CD4-positive, CD25-positive, alpha-beta regulatory T cell (primary cell): ENCODE measurements around the gene WDFY4. TPM values are rescaled to one million over a fixed set of nuclear protein-coding genes. Genes with fewer than 3 reads are reported as not detected.

Experiments
- ATAC-seq, 2 donors: fragments of 150-1000 bp; cut with Tn5 transposase; one replicate each; pipeline ENCODE4 v1.10.0; 2021; ENCODE audit warnings: low read depth in 2 of 2, moderate number of reproducible peaks in 2 of 2, moderate library complexity in 1 of 2
- DNase-seq, 3 donors: peaks; one replicate each; pipeline versions ENCODE4 v3.0.0 to v3.0.0-alpha.2; 2012 to 2022; ENCODE audit warnings: mixed read lengths in 1 of 3
- H3K27ac ChIP-seq: one replicate; pipeline ENCODE4 v1.7.0; 2013; ENCODE audit warnings: mild to moderate bottlenecking, low read length; ENCODE audit not compliant: insufficient read depth, poor library complexity, severe bottlenecking
- H3K27me3 ChIP-seq: one replicate; pipeline ENCODE4 v1.7.0; 2013; ENCODE audit warnings: low read length; ENCODE audit not compliant: control insufficient read depth, insufficient read depth
- H3K36me3 ChIP-seq: one replicate; pipeline ENCODE4 v1.7.0; 2013; ENCODE audit warnings: mild to moderate bottlenecking, low read length, moderate library complexity; ENCODE audit not compliant: control insufficient read depth, insufficient read depth
- H3K4me1 ChIP-seq: 2 replicates; pipeline ENCODE4 v1.7.0; 2013; ENCODE audit warnings: mild to moderate bottlenecking, low read length; ENCODE audit not compliant: insufficient read depth, control insufficient read depth, poor library complexity, severe bottlenecking
- H3K4me3 ChIP-seq: one replicate; pipeline ENCODE4 v1.7.0; 2013; ENCODE audit warnings: low read depth, mild to moderate bottlenecking, low read length, moderate library complexity
- H3K9me3 ChIP-seq, 2 experiments: 1 replicate in 1 of 2; 2 replicates in 1 of 2; pipeline ENCODE4 v1.7.0; 2013; ENCODE audit warnings: low read length in 2 of 2, mild to moderate bottlenecking in 1 of 2, moderate library complexity in 1 of 2; ENCODE audit not compliant: control insufficient read depth in 2 of 2
- H3K27ac Mint-ChIP-seq, 3 donors: one replicate each; pipeline ENCODE4 v1.8.0; 2020 to 2022; ENCODE audit warnings: mild to moderate bottlenecking in 3 of 3, mixed read lengths in 3 of 3, moderate library complexity in 2 of 3
- H3K27me3 Mint-ChIP-seq: one replicate; pipeline ENCODE4 v1.8.0; 2022; ENCODE audit warnings: mild to moderate bottlenecking, mixed read lengths
- H3K36me3 Mint-ChIP-seq: one replicate; pipeline ENCODE4 v1.8.0; 2020; ENCODE audit warnings: mixed read lengths
- H3K4me1 Mint-ChIP-seq, 4 donors: one replicate each; pipeline ENCODE4 v1.8.0; 2020 to 2022; ENCODE audit warnings: mixed read lengths in 4 of 4, mild to moderate bottlenecking in 1 of 4
- H3K4me3 Mint-ChIP-seq, 4 donors: one replicate each; pipeline ENCODE4 v1.8.0; 2020 to 2022; ENCODE audit warnings: mild to moderate bottlenecking in 4 of 4, mixed read lengths in 4 of 4, moderate library complexity in 3 of 4
- H3K9me3 Mint-ChIP-seq, 7 donors: one replicate each; pipeline ENCODE4 v1.8.0; 2020 to 2022; ENCODE audit warnings: mixed read lengths in 7 of 7, mild to moderate bottlenecking in 3 of 7, moderate library complexity in 2 of 7
- polyA plus RNA-seq, 4 donors: library from polyadenylated mRNA; unstranded; fragments of 300-500 nt; fragmentation: Illumina TruSeq; gene quantifications; one replicate each; pipeline ENCODE4 v1.2.3, GENCODE V29; 2021
- total RNA-seq: library from RNA; stranded (reverse); gene quantifications from one replicate; pipeline ENCODE4 v1.2.3, GENCODE V29; 2022

WDFY4 gene
- total and polyA plus RNA-seq, 5 donors from 2014 or later: 0.15 to 0.57 (median 0.34) TPM

DNA sequence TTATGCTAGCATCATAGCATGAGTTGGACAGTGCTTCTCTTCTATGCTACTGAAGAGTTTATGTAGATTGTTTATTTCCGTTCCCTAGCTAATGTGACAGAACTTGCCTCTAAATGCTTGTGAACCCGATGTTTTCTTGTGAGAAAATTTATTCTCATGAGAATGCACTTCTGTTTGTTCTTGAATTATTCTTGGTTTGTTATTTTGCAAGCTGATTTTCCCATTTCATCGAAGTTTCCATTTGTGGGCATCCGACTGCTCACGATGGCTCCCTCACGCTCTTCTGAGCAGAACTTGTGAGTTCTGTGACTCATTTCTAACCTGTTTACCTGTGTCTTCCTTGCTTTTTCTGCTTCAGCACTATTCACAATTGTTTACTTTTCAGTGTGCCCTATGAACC is 59.9 kb downstream of the WDFY4 start:
- no peak overlapping the region for H3K4me3 Mint-ChIP-seq
- H3K9me3 Mint-ChIP-seq: peaks cover 0 to 6% (median 1%) of the 10 kb centered on the region in 7 donors
- no peak overlapping the region for H3K27ac Mint-ChIP-seq
- no peak overlapping the region for H3K4me3 ChIP-seq
- H3K27me3 Mint-ChIP-seq: no peaks in the 10 kb centered on the region
- DNase-seq (no peak), ATAC-seq (no peak)
- H3K9me3 ChIP-seq: no peaks in the 10 kb centered on the region
- H3K36me3 ChIP-seq: no peaks in the 10 kb centered on the region
- H3K4me1 Mint-ChIP-seq: no peaks in the 10 kb centered on the region
- H3K36me3 Mint-ChIP-seq: no peaks in the 10 kb centered on the region
- H3K4me1 ChIP-seq: no peaks in the 10 kb centered on the region
- no peak overlapping the region for H3K27ac ChIP-seq
- H3K27me3 ChIP-seq: no peaks in the 10 kb centered on the region

DNA sequence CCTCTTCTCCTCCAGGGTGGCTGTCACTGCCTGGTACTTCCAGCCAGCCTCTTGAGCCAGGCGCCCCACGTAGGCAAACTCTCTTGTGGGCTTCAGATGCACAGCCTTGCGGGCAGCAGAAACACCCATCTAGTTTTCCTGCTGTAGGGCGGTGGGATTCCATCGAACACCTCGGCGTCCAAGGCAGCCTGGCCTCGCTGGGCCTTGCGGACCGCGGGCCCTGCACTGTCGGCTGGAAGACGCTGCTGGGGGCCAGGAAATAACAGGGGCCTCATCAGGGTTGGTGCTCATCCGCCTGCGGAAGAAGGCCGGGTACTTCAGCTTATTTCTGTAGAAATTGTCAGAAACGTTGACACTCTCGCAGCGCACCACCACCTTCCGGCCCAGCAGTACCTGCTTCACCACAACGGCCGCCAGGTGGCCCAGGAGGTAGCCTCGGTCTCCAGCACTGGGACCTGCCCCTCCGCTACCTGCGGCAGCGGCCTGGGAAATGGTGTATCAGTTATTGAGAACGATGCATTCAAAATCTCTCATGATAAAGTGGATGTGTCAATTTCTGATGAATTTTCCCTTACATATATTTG is 61.1 kb downstream of the WDFY4 start:
- Mint-ChIP-seq H3K9me3 (peaks cover 0 to 6% (median 1%) of the 10 kb centered on the region in 7 donors), H3K4me3 (no peak overlapping the region), H3K27me3 (no peaks in the 10 kb centered on the region), H3K27ac (no peak overlapping the region), H3K4me1 (no peaks in the 10 kb centered on the region), H3K36me3 (no peaks in the 10 kb centered on the region)
- Histone ChIP-seq H3K4me3 (no peak overlapping the region), H3K9me3 (no peaks in the 10 kb centered on the region), H3K4me1 (no peaks in the 10 kb centered on the region), H3K36me3 (no peaks in the 10 kb centered on the region), H3K27ac (no peak overlapping the region), H3K27me3 (no peaks in the 10 kb centered on the region)
- DNase-seq (no peak), ATAC-seq (no peak)

DNA sequence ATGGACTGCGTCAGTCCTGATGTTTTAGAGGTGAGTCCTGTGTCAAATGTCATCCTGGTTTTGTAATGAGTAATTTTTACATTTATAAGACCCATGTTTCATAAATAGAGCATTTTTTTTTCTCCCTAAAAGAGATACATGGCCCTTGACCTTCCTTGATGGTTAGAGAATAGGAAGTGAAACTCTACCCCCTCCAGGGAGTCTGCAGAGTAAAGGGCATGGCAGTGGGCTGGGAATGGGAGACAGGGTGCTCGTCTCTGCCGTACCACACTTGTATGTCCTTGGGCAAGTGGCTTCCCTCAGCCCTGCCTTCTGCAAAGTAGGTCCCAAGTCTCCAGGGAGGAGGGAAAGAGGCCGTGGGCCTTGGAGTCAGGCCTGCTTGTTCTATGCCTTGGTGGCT is 63.9 kb downstream of the WDFY4 start:
- Histone ChIP-seq H3K27me3 (no peaks in the 10 kb centered on the region), H3K36me3 (no peaks in the 10 kb centered on the region), H3K27ac (no peak overlapping the region), H3K4me3 (no peak overlapping the region), H3K9me3 (no peaks in the 10 kb centered on the region), H3K4me1 (no peaks in the 10 kb centered on the region)
- H3K27ac Mint-ChIP-seq: no peak overlapping the region
- H3K36me3 Mint-ChIP-seq: no peaks in the 10 kb centered on the region
- peaks cover 0 to 6% (median 1%) of the 10 kb centered on the region in 7 donors for H3K9me3 Mint-ChIP-seq
- H3K27me3 Mint-ChIP-seq: no peaks in the 10 kb centered on the region
- H3K4me1 Mint-ChIP-seq: no peaks in the 10 kb centered on the region
- no peak for ATAC-seq
- H3K4me3 Mint-ChIP-seq: no peak overlapping the region
- DNase-seq: no peak

DNA sequence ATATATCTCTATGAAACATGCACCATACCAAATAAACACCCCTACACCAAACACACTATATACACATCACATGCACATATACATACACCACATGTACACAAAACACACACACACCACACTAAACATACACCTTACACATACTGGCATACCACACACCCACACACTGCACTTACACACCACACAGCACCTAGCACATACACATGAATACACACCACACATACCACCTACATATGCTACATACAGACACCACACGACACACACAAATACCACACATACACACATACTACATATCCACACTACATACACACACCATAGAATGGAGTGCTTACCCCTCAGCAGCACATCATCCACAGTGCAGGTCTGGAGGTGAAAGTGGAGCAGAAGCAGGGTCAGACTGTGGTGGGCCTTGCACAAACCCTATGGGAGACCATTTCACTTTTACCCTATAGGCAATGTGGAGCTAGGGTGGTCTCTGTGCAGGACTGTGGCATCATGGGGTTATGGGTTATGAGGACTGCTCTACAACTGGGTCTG is 64.6 kb downstream of the WDFY4 start:
- H3K27ac ChIP-seq: no peak overlapping the region
- no peaks in the 10 kb centered on the region for H3K36me3 ChIP-seq
- DNase-seq: no peak
- Mint-ChIP-seq H3K27ac (no peak overlapping the region), H3K9me3 (peaks cover 0 to 6% (median 1%) of the 10 kb centered on the region in 7 donors), H3K4me3 (no peak overlapping the region), H3K36me3 (no peaks in the 10 kb centered on the region), H3K27me3 (no peaks in the 10 kb centered on the region), H3K4me1 (no peaks in the 10 kb centered on the region)
- H3K27me3 ChIP-seq: no peaks in the 10 kb centered on the region
- H3K4me3 ChIP-seq: no peak overlapping the region
- H3K4me1 ChIP-seq: no peaks in the 10 kb centered on the region
- ATAC-seq: no peak
- no peaks in the 10 kb centered on the region for H3K9me3 ChIP-seq

DNA sequence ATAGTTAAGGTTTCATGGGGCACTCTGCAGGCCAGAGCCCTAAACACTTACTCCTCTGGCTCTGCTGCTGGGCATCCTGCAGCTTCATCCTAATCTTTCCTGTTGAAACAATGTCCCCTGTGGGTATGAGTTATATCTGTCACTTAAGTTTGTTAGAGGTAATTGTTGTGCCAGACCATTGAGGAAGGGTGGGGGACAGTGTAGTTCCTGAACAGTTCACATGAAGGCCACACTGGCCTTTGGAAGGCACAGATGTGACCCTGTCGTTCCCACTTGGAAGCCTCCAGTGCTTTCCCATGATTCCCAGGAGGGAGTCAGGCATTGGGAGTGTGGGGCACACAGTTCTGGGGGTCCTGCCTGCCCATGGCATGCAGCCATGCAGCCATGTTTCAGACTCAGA is 65.3 kb downstream of the WDFY4 start:
- Histone ChIP-seq H3K9me3 (no peaks in the 10 kb centered on the region), H3K27me3 (no peaks in the 10 kb centered on the region), H3K36me3 (no peaks in the 10 kb centered on the region), H3K27ac (no peak overlapping the region), H3K4me1 (no peaks in the 10 kb centered on the region), H3K4me3 (no peak overlapping the region)
- Mint-ChIP-seq H3K36me3 (no peaks in the 10 kb centered on the region), H3K4me1 (no peaks in the 10 kb centered on the region), H3K9me3 (peaks cover 0 to 6% (median 1%) of the 10 kb centered on the region in 7 donors), H3K4me3 (no peak overlapping the region), H3K27me3 (no peaks in the 10 kb centered on the region), H3K27ac (no peak overlapping the region)
- ATAC-seq: no peak
- no peak for DNase-seq

DNA sequence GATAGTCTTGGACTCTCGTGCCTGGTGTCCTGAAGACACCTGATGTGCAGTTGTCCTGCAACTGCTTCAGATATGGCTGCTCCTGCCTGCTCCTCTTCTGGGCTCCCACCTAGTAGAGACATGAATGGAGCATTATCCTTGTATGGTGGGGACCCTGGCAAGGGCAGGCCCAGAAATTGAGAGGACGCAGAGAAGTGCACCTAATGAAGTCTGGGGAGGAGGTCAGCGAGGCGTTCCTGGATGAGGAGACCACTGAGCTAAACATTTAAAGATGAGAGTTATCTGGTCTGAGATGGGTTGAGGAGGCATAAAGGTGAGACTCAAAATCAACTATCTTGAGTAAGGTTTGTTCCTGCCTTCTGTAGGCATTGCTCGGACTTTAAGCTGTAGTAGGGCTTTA is 66.3 kb downstream of the WDFY4 start:
- Mint-ChIP-seq H3K27ac (no peak overlapping the region), H3K4me1 (no peaks in the 10 kb centered on the region), H3K27me3 (no peaks in the 10 kb centered on the region), H3K36me3 (no peaks in the 10 kb centered on the region), H3K4me3 (no peak overlapping the region), H3K9me3 (peaks cover 0 to 6% (median 1%) of the 10 kb centered on the region in 7 donors)
- Histone ChIP-seq H3K4me3 (no peak overlapping the region), H3K36me3 (no peaks in the 10 kb centered on the region), H3K27ac (no peak overlapping the region), H3K9me3 (no peaks in the 10 kb centered on the region), H3K27me3 (no peaks in the 10 kb centered on the region), H3K4me1 (no peaks in the 10 kb centered on the region)
- no peak for ATAC-seq
- DNase-seq: no peak

DNA sequence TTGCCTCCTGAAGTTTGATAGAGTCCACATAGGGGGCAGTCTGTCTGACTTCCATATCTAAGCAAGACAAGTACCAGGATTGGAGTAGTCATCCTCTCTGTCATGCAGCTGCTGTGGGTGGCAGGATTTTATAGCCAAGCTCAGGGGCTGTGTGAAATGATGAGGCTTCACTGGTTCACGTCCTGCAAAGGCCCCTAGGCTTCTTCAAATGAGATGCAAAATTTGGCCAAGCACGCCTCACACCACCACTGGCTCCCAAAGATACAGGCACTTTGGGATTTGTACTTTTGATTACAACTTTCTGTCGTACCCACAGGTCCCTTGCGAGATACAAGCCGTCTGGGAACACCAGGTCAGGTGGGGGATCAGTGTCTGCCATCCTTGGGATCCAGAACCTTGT is 67.1 kb downstream of the WDFY4 start:
- ATAC-seq (no peak), DNase-seq (no peak)
- Mint-ChIP-seq H3K4me3 (no peak overlapping the region), H3K27me3 (no peaks in the 10 kb centered on the region), H3K27ac (no peak overlapping the region), H3K4me1 (no peaks in the 10 kb centered on the region), H3K36me3 (no peaks in the 10 kb centered on the region), H3K9me3 (peaks cover 0 to 6% (median 1%) of the 10 kb centered on the region in 7 donors)
- Histone ChIP-seq H3K27ac (no peak overlapping the region), H3K27me3 (no peaks in the 10 kb centered on the region), H3K4me3 (no peak overlapping the region), H3K4me1 (no peaks in the 10 kb centered on the region), H3K9me3 (no peaks in the 10 kb centered on the region), H3K36me3 (no peaks in the 10 kb centered on the region)

DNA sequence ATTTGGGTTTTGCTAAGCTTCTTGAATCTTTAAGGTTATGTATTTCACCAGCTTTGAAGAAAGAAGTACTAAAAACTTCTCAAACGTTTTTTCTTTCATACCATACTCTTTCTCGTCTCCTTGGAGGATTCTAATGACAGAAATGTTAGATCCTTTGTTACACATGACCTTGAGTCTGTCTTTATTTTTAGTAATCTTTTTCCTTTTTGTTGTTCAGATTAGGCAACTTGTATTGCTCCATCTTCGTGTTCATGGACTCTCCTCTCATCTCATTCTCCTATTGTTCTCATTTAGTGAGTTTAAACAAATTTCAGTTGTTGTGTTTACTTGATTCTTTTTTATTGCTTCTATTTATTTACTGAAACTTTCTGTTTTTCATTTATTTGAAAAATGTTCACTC is 73.7 kb downstream of the WDFY4 start:
- DNase-seq (no peak), ATAC-seq (no peak)
- Mint-ChIP-seq H3K4me1 (no peaks in the 10 kb centered on the region), H3K27ac (no peak overlapping the region), H3K36me3 (no peaks in the 10 kb centered on the region), H3K4me3 (no peak overlapping the region), H3K27me3 (peaks cover 16% of the 10 kb centered on the region), H3K9me3 (peaks cover 0 to 4% (median 0%) of the 10 kb centered on the region in 7 donors)
- H3K9me3 ChIP-seq: no peaks in the 10 kb centered on the region
- no peaks in the 10 kb centered on the region for H3K36me3 ChIP-seq
- no peaks in the 10 kb centered on the region for H3K4me1 ChIP-seq
- H3K27me3 ChIP-seq: peaks cover 3% of the 10 kb centered on the region
- H3K4me3 ChIP-seq: no peak overlapping the region
- H3K27ac ChIP-seq: no peak overlapping the region
